GM13977 (cell line): ENCODE results near the gene GALNT12.

Experiments used
- DNase-seq: peaks from one replicate; pipeline ENCODE4 v3.0.0; 2012; ENCODE audit warnings: low spot score
- in situ Hi-C: fragments of 300-500 bp; cut with MboI; formaldehyde crosslinking; loops from one replicate; pipeline ENCODE4 v1.12.0; 2022; ENCODE audit warnings: low sequenced_read_pairs, low pct_unique_long_range_greater_than_20kb, mixed read lengths, inconsistent platforms; ENCODE audit not compliant: unreplicated experiment
- TF ChIP-seq, protein P1 (sequence below): IDR thresholded peaks from 2 replicates; pipeline ENCODE4 v1.5.1; 2012; ENCODE audit warnings: mild to moderate bottlenecking, control low read depth; ENCODE audit not compliant: insufficient read depth; ENCODE audit errors: extremely low read depth, missing control alignments

The GALNT12 gene

DNA sequence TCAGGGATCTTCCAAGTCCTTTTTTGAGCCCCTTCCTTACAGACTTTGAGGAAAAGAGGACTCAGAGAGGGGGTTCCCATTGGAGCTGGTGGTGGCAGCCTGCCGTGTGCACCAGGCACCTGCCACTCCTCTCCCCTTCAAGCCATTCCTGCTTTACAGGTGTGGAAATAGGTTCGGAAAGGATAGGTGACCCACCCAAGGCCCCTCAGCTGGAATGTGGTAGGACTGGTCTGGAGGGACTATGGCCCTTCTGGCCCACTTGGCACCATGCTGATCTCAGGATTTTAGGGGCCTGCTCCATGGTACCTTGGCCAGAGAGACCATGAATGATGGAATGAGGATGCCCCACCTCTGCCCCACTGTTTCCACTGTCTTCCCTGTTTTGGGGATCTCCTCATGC lies 1.4 kb downstream of the GALNT12 start:
- in situ Hi-C loops: no loop called here
- no peak for DNase-seq
- TF ChIP-seq, protein P1, sequence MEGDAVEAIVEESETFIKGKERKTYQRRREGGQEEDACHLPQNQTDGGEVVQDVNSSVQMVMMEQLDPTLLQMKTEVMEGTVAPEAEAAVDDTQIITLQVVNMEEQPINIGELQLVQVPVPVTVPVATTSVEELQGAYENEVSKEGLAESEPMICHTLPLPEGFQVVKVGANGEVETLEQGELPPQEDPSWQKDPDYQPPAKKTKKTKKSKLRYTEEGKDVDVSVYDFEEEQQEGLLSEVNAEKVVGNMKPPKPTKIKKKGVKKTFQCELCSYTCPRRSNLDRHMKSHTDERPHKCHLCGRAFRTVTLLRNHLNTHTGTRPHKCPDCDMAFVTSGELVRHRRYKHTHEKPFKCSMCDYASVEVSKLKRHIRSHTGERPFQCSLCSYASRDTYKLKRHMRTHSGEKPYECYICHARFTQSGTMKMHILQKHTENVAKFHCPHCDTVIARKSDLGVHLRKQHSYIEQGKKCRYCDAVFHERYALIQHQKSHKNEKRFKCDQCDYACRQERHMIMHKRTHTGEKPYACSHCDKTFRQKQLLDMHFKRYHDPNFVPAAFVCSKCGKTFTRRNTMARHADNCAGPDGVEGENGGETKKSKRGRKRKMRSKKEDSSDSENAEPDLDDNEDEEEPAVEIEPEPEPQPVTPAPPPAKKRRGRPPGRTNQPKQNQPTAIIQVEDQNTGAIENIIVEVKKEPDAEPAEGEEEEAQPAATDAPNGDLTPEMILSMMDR: no peak

DNA sequence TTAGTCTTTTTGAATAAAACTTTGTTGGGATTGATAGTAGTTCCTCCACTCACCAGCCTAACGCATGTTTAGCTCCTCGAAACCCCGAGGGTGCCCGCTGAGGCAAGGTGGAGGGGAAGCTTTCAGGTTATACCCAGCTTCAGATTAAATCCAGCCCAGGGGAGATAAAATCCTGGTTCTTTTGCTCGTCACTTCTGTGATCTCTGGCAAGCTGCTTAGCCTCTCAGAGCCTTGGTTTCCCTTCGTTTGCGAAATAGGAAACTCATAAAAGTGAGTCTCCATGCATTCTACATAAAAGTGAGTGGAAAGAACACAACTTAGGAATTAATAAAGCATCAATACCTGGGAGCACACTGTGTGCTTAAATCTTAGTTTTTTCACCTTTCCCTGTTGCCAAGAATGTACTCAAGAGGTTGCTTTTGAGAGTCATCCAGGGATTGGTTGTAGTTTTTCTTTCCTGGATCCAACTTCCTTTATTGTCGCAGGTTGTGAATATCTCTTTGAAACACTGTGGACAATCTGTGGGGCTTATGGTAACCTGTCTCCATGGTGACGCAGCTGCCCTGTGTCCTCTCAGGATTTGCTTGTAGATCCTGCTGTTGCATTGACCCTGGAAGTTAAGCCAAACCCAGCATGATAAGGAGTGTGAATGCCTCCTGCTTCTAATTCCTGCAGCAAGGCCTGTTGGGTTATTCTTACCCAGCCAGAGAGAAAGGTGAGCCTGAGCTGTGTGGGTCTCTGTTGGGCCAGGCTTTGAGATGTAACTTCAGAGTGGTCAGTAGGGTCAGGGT lies 2.0 kb downstream of the GALNT12 start:
- in situ Hi-C loops: no loop called here
- no peak for DNase-seq
- TF ChIP-seq, protein P1: no peak

DNA sequence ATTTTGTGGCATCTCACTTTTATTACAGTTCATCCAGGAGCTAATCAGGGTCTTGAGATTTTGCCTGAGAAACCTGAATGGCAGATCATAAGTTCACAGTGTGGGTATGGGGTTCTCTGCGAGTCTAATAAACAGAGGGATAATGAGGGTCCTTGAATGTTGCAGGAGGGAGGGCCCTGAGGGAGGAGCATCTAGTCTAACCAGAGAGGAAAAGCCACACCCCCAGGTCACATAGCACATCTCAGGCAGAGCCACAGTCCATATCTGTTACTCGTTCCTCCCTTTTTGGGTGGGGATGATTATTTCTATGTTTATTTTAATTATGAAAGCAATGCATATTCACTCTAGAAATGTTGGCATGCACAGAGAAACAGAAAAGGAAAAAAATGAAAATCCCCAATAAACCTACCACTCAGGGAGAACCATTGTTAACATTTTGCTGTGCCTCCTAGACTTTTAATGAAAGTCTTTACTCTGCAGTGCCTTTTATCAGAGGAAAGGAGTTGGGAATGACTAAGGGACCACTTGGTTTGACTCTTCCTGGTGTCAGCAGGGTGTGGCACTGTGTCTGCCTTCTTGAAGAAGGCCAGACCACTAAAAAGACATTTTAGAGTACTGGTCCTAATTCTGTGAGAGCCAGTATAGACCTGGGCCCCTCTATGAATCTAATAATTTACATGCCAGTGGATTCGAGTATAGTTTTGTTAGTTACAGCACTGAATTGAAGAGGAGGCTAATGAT lies 2.8 kb downstream of the GALNT12 start:
- TF ChIP-seq, protein P1: no peak
- in situ Hi-C loops: no loop called here
- DNase-seq: no peak

DNA sequence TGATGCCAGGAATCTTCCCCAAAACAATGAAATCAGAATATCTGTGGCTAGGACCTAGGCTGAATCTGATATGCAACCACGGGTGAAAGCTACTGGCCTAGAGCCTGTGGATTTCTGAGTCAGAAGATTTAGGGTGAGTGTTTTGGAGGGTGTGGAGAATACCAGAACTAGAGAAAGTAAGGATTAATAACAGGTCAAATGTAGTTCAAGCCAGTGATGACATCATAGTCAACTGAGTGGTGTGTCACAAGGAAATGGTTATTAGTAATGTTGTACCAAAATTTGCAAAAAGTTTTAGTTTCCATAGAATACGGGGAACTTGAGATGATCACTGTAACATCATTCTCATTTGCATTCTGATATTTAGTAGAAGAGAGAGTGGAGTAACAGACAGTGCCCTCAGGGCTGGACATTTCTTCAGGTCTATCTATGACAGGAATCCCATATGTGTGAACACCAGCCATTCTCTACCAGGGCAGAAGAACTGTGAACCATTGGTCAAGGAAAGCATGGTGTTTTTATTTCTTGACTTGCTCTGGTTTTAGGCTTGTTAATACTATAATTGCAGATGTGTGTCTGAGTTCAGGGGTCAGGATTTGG lies 3.7 kb downstream of the GALNT12 start:
- TF ChIP-seq, protein P1: no peak
- DNase-seq: no peak
- in situ Hi-C loops: no loop called here

DNA sequence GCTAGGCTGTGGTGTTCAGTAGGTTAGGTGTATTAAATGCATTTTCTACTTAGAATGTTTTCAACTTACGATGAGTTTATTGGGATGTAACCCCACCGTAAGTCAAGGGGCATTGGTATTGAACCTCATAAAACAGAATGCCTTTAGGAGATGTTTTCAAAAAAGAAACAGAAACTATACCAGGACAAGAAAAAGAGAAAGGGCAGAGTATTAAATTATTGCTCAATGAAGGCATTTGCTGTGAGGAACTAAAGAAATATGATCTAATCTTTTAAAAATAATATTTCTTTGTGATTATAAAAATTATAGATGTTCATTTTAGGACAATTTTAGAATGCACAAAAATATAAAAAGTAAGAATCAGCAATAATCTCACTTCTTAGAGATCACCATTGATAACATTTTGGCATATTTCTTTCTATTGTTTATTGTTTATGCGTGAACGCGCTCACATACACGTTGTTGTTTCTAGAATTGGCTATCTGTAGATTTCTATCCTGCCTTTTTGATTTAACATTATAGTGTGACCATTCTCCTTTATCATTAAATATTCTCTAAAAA lies 8.0 kb downstream of the GALNT12 start:
- in situ Hi-C loops: no loop called here
- DNase-seq: no peak
- TF ChIP-seq, protein P1: no peak

DNA sequence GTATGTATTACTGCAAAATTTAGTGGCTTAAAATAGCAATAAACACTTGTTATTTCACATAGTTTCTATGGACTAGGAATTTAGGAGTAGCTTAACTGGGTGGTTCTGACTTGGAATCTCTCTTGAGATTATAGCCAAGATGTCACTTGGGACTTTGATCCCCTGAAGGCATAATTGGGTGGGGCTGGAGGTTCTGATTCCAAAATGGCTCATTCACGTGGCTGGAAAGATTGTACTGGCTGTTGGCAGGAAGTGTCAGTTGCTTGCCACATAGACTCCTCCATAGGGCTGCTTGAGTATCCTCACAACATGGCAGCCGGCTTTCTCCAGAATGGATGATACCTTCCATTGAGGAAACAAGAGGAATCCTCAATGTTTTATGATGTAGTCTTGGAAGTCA lies 11.3 kb downstream of the GALNT12 start:
- no peak for DNase-seq
- TF ChIP-seq, protein P1: no peak
- in situ Hi-C loops: no loop called here
